Right lobe of liver (tissue), 6 donors: ENCODE results near the gene DNAJB8. TPM values are rescaled to one million over a fixed set of nuclear protein-coding genes. Genes with fewer than 3 reads are reported as not detected.

Experiments used
- ATAC-seq, 4 donors: fragments of 200-7000 bp; cut with Tn5 transposase; one replicate each; pipeline ENCODE4 v1.9.1; 2020; ENCODE audit warnings: mild to moderate bottlenecking in 4 of 4, moderate library complexity in 4 of 4
- DNase-seq, 3 donors: peaks; one replicate each; pipeline ENCODE4 v3.0.0-alpha.2; 2020
- H3K27ac ChIP-seq, 3 donors: fragments of 200-600 bp; one replicate each; pipeline ENCODE4 v1.8.0; 2022
- H3K27me3 ChIP-seq, 2 donors: fragments of 200-600 bp; one replicate each; pipeline ENCODE4 v1.8.0; 2022
- H3K36me3 ChIP-seq, 4 donors: fragments of 200-600 bp; sonication (generic) in 1 of 4; one replicate each; pipeline versions ENCODE4 v1.5.1 to v1.8.0; 2017 to 2022; ENCODE audit warnings: control low read depth in 1 of 4
- H3K4me1 ChIP-seq, 4 donors: fragments of 200-600 bp; sonication (generic) in 1 of 4; one replicate each; pipeline versions ENCODE4 v1.5.1 to v1.8.0; 2017 to 2022; ENCODE audit warnings: control low read depth in 1 of 4
- H3K4me3 ChIP-seq, 3 donors: fragments of 200-600 bp; one replicate each; pipeline ENCODE4 v1.8.0; 2022
- H3K9me3 ChIP-seq, 4 donors: fragments of 200-600 bp; sonication (generic) in 1 of 4; one replicate each; pipeline versions ENCODE4 v1.5.1 to v1.8.0; 2017 to 2022; ENCODE audit warnings: control low read depth in 1 of 4
- POLR2A ChIP-seq: fragments of 450-650 bp; IDR thresholded peaks from one replicate; pipeline ENCODE4 v1.6.1; 2017; ENCODE audit warnings: antibody characterized with exemption, mild to moderate bottlenecking
- WGBS: methylation state at CpG from one replicate; pipeline ENCODE4 v1.1.6; 2018; ENCODE audit warnings: low coverage, low lambda C conversion rate; ENCODE audit not compliant: insufficient coverage; ENCODE audit errors: missing lambda C conversion rate; 5-methylcytosine and 5-hydroxymethylcytosine counted together
- intact Hi-C, 2 donors: fragments of 100-400 bp; cut with DNase I; formaldehyde crosslinking; loops; one replicate each; pipeline versions ENCODE4 v1.11.2 to v1.14.1; 2022
- total RNA-seq, 6 experiments: library from RNA; depleted of rRNA in 2 of 6; stranded (reverse); fragments of >200 nt in 2 of 6; fragmentation: NEBNext Ultra II Directional in 3 of 6; extraction: Animal tissue kit (Norgen Biotek cat#: 25700) in 3 of 6; gene quantifications; one replicate each; pipeline versions ENCODE4 v1.1.0 to v1.2.4, GENCODE V29; 2016 to 2023
- TF ChIP-seq, protein P1 (sequence below), 4 donors: fragments of 200-600 bp in 3 of 4; fragments of 450-650 bp in 1 of 4; IDR thresholded peaks; one replicate each; pipeline versions ENCODE4 v1.5.1 to v1.8.0; 2016 to 2022; ENCODE audit warnings: antibody characterized with exemption in 4 of 4, mild to moderate bottlenecking in 2 of 4
- donor health status: DM: no; HTN: yes; CAD: no.
- donor health status: DM: no; HTN: no; CAD: no.
- donor health status: DM: no; HTN: no; CAD: no.
- donor health status: DM: no; HTN: yes; CAD: no.
- donor health status: DM: no; HTN: yes; CAD: no.

The DNAJB8 gene
- total RNA-seq, 6 experiments from 2014 or later, result not detected

- H3K36me3 ChIP-seq, result no peaks in the 10 kb centered on the region
- H3K27ac ChIP-seq, result no peak overlapping the region
- no peaks in the 10 kb centered on the region for H3K9me3 ChIP-seq
- peaks cover 0 to under 1% of the 10 kb centered on the region in 2 donors for H3K27me3 ChIP-seq
- no peak for TF ChIP-seq POLR2A
- TF ChIP-seq, protein P1, sequence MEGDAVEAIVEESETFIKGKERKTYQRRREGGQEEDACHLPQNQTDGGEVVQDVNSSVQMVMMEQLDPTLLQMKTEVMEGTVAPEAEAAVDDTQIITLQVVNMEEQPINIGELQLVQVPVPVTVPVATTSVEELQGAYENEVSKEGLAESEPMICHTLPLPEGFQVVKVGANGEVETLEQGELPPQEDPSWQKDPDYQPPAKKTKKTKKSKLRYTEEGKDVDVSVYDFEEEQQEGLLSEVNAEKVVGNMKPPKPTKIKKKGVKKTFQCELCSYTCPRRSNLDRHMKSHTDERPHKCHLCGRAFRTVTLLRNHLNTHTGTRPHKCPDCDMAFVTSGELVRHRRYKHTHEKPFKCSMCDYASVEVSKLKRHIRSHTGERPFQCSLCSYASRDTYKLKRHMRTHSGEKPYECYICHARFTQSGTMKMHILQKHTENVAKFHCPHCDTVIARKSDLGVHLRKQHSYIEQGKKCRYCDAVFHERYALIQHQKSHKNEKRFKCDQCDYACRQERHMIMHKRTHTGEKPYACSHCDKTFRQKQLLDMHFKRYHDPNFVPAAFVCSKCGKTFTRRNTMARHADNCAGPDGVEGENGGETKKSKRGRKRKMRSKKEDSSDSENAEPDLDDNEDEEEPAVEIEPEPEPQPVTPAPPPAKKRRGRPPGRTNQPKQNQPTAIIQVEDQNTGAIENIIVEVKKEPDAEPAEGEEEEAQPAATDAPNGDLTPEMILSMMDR (IDR thresholded peaks at IDR 0.05), result peak in 3 of 4 donors; percentile 16 to 33 (median 19)
- no peak overlapping the region for H3K4me3 ChIP-seq
- intact Hi-C loops, result no loop called here
- WGBS, result 67% methylated on average over 2 of the region's 6 CpGs
- ATAC-seq (no peak), DNase-seq (no peak)
- no peaks in the 10 kb centered on the region for H3K4me1 ChIP-seq
Measured at GRCh38 chr3:128438488-128439072, 28.1 kb downstream of the DNAJB8 start.

GRCh38 chr3:128436214-128436613, 30.5 kb downstream of the DNAJB8 start:
- peaks cover 0 to 4% of the 10 kb centered on the region in 2 donors for H3K27me3 ChIP-seq
- H3K4me1 ChIP-seq, result peaks cover 0 to 7% (median 0%) of the 10 kb centered on the region in 4 donors
- WGBS, result 63% methylated on average over 3 of the region's 3 CpGs
- no peak for DNase-seq
- no peak for ATAC-seq
- TF ChIP-seq POLR2A, result no peak
- TF ChIP-seq, protein P1 (IDR thresholded peaks at IDR 0.05), result no peak
- no peaks in the 10 kb centered on the region for H3K36me3 ChIP-seq
- no peak overlapping the region for H3K27ac ChIP-seq
- H3K4me3 ChIP-seq, result no peak overlapping the region
- H3K9me3 ChIP-seq, result no peaks in the 10 kb centered on the region
- intact Hi-C loops, result no loop called here

DNA sequence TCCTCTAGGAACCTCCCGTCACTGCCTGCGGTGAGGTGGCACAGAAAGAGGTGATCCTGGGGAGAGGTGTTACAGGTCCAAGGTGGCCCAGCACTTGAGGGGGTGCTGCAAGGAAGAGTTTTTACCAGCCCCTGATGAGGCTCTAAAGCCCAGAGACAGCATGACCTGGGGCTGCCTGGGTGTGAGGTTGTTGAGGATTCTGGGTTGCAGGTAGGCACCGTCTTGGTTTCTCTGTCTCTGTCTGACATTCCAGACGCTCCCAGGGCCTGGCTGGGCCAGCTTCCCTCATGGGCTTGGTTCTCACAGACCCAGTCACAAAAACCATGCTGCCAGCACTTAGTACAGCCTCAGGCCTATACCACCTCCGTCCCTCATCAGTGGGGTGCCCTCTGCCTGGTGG, 31.1 kb downstream of the DNAJB8 start:
- intact Hi-C loops, result no loop called here
- ATAC-seq (no peak), DNase-seq (no peak)
- Histone ChIP-seq H3K36me3 (no peaks in the 10 kb centered on the region), H3K27me3 (peaks cover 0 to 4% of the 10 kb centered on the region in 2 donors), H3K9me3 (no peaks in the 10 kb centered on the region), H3K27ac (no peak overlapping the region), H3K4me3 (no peak overlapping the region), H3K4me1 (peaks cover 0 to 7% (median 0%) of the 10 kb centered on the region in 4 donors)
- 100% methylated on average over 2 of the region's 5 CpGs for WGBS
- no peak for TF ChIP-seq POLR2A
- TF ChIP-seq, protein P1 (IDR thresholded peaks at IDR 0.05), result no peak

GRCh38 chr3:128435058-128435457, 31.6 kb downstream of the DNAJB8 start:
- WGBS, result 94% methylated on average over 3 of the region's 6 CpGs
- intact Hi-C loops, result no loop called here

More at GRCh38 chr3:128435058-128435457, 31.6 kb downstream of the DNAJB8 start:
- no peaks in the 10 kb centered on the region for H3K36me3 ChIP-seq
- H3K4me1 ChIP-seq, result peaks cover 0 to 7% (median 0%) of the 10 kb centered on the region in 4 donors
- H3K9me3 ChIP-seq, result no peaks in the 10 kb centered on the region
- DNase-seq (no peak), ATAC-seq (no peak)
- no peak overlapping the region for H3K4me3 ChIP-seq
- no peak overlapping the region for H3K27ac ChIP-seq
- H3K27me3 ChIP-seq, result peaks cover 0 to 4% of the 10 kb centered on the region in 2 donors
- TF ChIP-seq, protein P1 (IDR thresholded peaks at IDR 0.05), result no peak
- TF ChIP-seq POLR2A, result no peak
